GM19099 (cell line): Measurements from ENCODE around the gene GPR68.

Experiments used
- POLR2A ChIP-seq: IDR thresholded peaks from 3 replicates; pipeline ENCODE4 v1.6.1; 2011; ENCODE audit warnings: low read depth; ENCODE audit not compliant: insufficient read length; ENCODE audit errors: extremely low read depth

GPR68 gene

GRCh38 chr14:91244501-91244901 lies at the start of gene GPR68:
Gene GPR68 (minus strand): TSS chr14:91244704. CDS start chr14:91235050, 9,654 bp downstream.
- TF ChIP-seq POLR2A, result no peak

DNA sequence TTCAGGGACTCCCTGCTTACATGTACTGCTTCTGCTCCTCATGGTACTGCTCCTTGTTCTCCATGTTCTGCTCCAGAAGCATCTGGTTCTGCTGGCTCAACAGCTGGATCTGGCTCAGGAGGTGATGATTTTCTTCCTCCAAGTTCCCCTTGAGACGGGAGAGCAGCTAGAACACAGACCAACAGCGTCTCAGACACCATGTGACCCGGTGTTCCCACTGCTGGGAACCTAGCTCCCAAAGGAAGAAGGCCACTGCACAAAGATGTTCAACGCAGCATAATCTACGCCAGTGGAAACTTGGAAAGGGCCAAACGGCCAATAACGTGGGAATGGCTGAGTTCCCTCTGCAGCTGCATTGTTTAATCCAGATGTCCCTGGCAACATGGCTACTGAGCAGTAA lies 49.6 kb upstream of the GPR68 start:
- TF ChIP-seq POLR2A, result no peak

GRCh38 chr14:91293281-91293680 lies 48.8 kb upstream of the GPR68 start:
- no peak for TF ChIP-seq POLR2A

DNA sequence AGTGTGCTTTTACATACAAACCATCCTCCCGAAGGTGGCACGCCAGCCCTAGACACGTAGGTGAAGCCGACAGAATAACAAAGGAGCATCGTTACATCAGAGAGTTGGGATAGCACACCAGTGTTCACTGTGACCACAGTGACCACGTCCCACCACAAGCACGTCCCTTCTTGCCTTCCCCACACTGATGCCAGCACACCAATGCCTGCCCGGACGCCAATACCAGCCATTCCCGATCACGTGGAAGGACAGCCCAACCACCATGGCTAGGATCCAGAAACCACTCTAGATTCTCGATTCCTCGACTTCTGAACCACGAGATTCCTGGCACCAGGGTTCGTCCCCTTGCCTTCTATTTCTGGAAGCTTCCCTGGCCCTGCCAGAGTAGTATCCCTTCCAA lies 48.0 kb upstream of the GPR68 start:
- TF ChIP-seq POLR2A, result no peak

- TF ChIP-seq POLR2A, result no peak
These were observed 47.4 kb upstream of the GPR68 start for GRCh38 chr14:91291786-91292405.

- TF ChIP-seq POLR2A, result no peak
These were observed 46.5 kb upstream of the GPR68 start for GRCh38 chr14:91290986-91291385.

DNA sequence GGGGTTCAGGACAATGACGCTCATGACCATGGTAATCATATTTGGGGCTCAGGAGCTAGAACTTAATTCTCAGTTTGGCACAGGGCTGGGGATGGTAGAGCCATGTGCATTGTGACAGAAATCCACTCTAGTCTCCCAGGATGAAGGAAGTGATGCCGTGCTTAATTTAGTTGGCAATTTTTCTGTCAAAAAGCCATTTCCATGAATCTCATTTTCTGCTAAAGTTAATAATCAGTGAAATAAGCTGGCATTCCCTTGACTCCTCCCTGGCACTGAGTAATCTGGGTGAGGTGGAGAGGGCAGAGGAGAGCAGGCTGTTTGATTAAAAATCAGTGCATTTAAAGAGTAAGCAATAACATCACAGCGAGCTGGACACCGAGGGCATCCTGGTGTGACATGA lies 45.0 kb upstream of the GPR68 start:
- no peak for TF ChIP-seq POLR2A

GRCh38 chr14:91288876-91289275 lies 44.4 kb upstream of the GPR68 start:
- no peak for TF ChIP-seq POLR2A

DNA sequence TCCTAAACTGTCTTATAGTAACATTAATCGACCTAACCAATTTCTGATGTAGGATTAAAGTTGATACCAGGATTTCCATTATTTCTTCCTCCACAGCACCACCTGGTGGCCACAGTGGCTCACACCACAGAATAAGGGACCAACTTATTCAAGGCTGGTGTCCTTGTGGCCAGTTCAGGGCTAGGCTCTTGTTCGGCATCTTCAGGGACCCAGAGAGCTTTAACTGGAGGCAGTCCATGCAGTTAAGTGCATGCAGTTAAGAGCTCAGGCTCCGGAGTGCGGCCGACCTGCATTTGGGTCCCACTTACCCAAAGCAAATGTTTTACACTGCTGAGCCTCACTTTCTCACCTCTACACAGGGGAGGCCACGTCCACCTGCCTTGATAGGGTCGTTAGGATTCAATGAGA lies 42.0 kb upstream of the GPR68 start:
- no peak for TF ChIP-seq POLR2A

DNA sequence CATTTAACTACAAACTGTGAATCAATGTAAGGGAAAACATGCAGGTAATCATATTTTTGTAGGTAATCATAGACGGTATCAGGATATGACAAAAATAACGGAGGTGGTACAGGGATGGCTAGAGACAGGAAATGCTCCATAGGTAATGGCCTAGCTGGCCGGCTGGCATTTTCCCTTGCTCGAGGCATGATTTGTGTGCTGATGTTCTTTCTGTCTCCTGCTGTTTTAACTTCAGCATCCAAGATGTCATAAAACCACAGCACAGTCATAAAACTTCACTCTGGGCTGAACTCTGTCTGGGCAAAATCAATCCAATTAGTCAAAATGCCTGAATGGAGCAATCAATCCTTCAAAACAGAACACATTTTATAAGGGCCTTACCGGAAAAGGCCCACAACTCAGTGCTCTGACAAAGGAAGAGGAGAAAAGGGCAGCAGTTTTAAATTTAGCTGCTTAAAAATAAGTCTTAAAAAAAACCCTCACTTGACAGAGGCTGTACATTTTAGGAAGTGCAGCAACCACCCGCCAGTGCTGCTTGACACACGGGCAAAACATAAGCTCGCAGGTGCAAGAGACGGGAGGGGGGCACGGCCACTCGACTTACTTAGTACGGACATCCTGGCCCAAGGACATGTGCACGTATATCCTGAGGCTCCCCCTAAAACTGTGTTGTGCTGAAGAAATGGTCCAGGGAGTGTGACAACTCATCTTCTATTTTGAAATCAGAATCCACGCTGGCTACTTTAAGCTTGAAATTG lies 40.5 kb upstream of the GPR68 start:
- no peak for TF ChIP-seq POLR2A

DNA sequence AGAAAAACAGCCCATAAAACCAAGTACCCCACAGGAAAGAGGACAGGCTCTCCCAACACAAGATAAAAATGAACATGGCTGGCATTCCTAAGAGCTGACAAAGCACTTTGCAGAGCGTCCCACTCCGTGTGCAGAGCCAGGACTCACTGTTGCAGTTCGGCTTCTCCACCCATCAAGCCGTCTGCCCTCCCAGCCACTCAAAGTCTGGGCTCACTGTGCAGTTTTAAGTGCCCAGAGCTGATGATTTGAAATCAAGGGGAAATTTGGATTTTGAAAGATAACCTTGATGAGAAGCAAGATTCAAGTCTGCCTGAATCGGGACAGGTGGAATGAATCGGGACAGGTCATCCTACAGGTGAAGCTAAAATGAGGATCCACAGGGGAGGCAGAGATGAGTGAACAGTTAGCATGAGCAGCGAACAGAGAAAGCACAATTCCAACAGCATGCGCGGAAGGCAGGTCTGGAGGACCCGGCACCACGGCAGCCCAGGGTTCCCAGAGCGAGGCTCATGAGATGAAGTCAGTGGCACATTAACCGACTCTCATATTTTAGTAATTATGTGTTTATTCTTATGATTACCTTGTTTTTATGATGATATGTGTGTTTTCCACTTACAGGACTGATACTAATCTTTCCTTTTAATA lies 39.8 kb upstream of the GPR68 start:
- no peak for TF ChIP-seq POLR2A

GRCh38 chr14:91283666-91284065 lies 39.2 kb upstream of the GPR68 start:
- TF ChIP-seq POLR2A, result no peak

GRCh38 chr14:91282954-91283645 lies 38.6 kb upstream of the GPR68 start:
- no peak for TF ChIP-seq POLR2A

DNA sequence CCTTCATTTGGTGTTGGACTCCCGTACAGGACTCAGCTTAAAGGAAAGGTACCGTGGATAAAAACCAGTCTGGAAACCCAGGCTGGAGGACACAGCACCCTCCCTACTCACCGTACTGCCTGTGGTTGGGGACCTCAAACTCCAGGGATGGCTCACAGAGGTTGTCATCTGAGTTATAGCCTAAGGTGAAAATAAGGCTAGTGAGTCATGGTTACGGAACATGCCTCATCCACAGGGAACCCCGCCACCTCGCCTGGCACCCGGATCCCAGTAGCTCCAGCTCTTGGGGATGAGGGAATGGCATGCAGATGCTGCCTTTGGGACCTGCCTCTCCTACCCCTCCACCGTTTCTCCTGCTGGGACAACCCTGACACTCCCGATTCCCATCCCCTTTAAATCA lies 36.8 kb upstream of the GPR68 start:
- TF ChIP-seq POLR2A, result no peak

- no peak for TF ChIP-seq POLR2A
These were observed 35.6 kb upstream of the GPR68 start for GRCh38 chr14:91280129-91280528.

- TF ChIP-seq POLR2A, result no peak
These were observed 34.9 kb upstream of the GPR68 start for GRCh38 chr14:91279354-91279753.

- no peak for TF ChIP-seq POLR2A
These were observed 33.8 kb upstream of the GPR68 start for GRCh38 chr14:91278383-91278715.
